ENCODE data around the gene RPRD1B.
"Not testable (repeated sequence)": the region's sequence is repeated elsewhere in the genome, so short reads cannot be mapped to it uniquely, and the experiment has no call there.

RPRD1B gene

GRCh38 chr20:38007526-38007925, 26.0 kb upstream of the RPRD1B start:
- Histone ChIP-seq H3K27me3 (ENCODE audit: control insufficient read depth, insufficient read depth, low read length) (no peaks in the 10 kb centered on the region), H3K9ac (ENCODE audit: low read length) (no peak overlapping the region), H3K4me1 (ENCODE audit: control insufficient read depth, insufficient read depth, low read length) (no peaks in the 10 kb centered on the region), H3K9me3 (ENCODE audit: control insufficient read depth, low read length) (no peaks in the 10 kb centered on the region), H3K36me3 (ENCODE audit: control insufficient read depth, insufficient read depth, low read length) (peaks cover under 1% of the 10 kb centered on the region), H3K4me3 (ENCODE audit: low read length) (no peak overlapping the region)

- H3K4me3 ChIP-seq (ENCODE audit: low read length), result no peak overlapping the region
- no peaks in the 10 kb centered on the region for H3K4me1 ChIP-seq (ENCODE audit: control insufficient read depth, insufficient read depth, low read length)
- no peak overlapping the region for H3K9ac ChIP-seq (ENCODE audit: low read length)
- H3K9me3 ChIP-seq (ENCODE audit: control insufficient read depth, low read length), result no peaks in the 10 kb centered on the region
- H3K36me3 ChIP-seq (ENCODE audit: control insufficient read depth, insufficient read depth, low read length), result no peaks in the 10 kb centered on the region
- no peaks in the 10 kb centered on the region for H3K27me3 ChIP-seq (ENCODE audit: control insufficient read depth, insufficient read depth, low read length)
Measured at GRCh38 chr20:38008233-38008944, 25.2 kb upstream of the RPRD1B start.

GRCh38 chr20:38009416-38009815, 24.1 kb upstream of the RPRD1B start:
- not testable (repeated sequence) for H3K4me3 ChIP-seq (ENCODE audit: low read length); H3K9ac ChIP-seq (ENCODE audit: low read length); H3K27me3 ChIP-seq (ENCODE audit: control insufficient read depth, insufficient read depth, low read length); H3K9me3 ChIP-seq (ENCODE audit: control insufficient read depth, low read length); H3K36me3 ChIP-seq (ENCODE audit: control insufficient read depth, insufficient read depth, low read length); H3K4me1 ChIP-seq (ENCODE audit: control insufficient read depth, insufficient read depth, low read length)

- Histone ChIP-seq H3K9me3 (ENCODE audit: control insufficient read depth, low read length) (no peaks in the 10 kb centered on the region), H3K9ac (ENCODE audit: low read length) (no peak overlapping the region), H3K36me3 (ENCODE audit: control insufficient read depth, insufficient read depth, low read length) (no peaks in the 10 kb centered on the region)
Measured at GRCh38 chr20:38011696-38012095, 21.9 kb upstream of the RPRD1B start.

GRCh38 chr20:38012332-38012731, 21.2 kb upstream of the RPRD1B start:
- H3K4me3 ChIP-seq (ENCODE audit: low read length), result no peak overlapping the region
- H3K27me3 ChIP-seq (ENCODE audit: control insufficient read depth, insufficient read depth, low read length), result no peaks in the 10 kb centered on the region
- H3K36me3 ChIP-seq (ENCODE audit: control insufficient read depth, insufficient read depth, low read length), result no peaks in the 10 kb centered on the region
- H3K4me1 ChIP-seq (ENCODE audit: control insufficient read depth, insufficient read depth, low read length), result no peaks in the 10 kb centered on the region
- H3K9me3 ChIP-seq (ENCODE audit: control insufficient read depth, low read length), result no peaks in the 10 kb centered on the region
- no peak overlapping the region for H3K9ac ChIP-seq (ENCODE audit: low read length)

More at GRCh38 chr20:38011696-38012095, 21.9 kb upstream of the RPRD1B start:
- Histone ChIP-seq H3K4me3 (ENCODE audit: low read length) (no peak overlapping the region), H3K4me1 (ENCODE audit: control insufficient read depth, insufficient read depth, low read length) (no peaks in the 10 kb centered on the region), H3K27me3 (ENCODE audit: control insufficient read depth, insufficient read depth, low read length) (no peaks in the 10 kb centered on the region)

GRCh38 chr20:38013887-38014286, 19.7 kb upstream of the RPRD1B start:
- Histone ChIP-seq H3K4me1 (ENCODE audit: control insufficient read depth, insufficient read depth, low read length) (no peaks in the 10 kb centered on the region), H3K27me3 (ENCODE audit: control insufficient read depth, insufficient read depth, low read length) (no peaks in the 10 kb centered on the region), H3K36me3 (ENCODE audit: control insufficient read depth, insufficient read depth, low read length) (no peaks in the 10 kb centered on the region), H3K9me3 (ENCODE audit: control insufficient read depth, low read length) (no peaks in the 10 kb centered on the region), H3K9ac (ENCODE audit: low read length) (no peak overlapping the region), H3K4me3 (ENCODE audit: low read length) (no peak overlapping the region)

- no peak overlapping the region for H3K4me3 ChIP-seq (ENCODE audit: low read length)
- no peaks in the 10 kb centered on the region for H3K9me3 ChIP-seq (ENCODE audit: control insufficient read depth, low read length)
- no peak overlapping the region for H3K9ac ChIP-seq (ENCODE audit: low read length)
- no peaks in the 10 kb centered on the region for H3K4me1 ChIP-seq (ENCODE audit: control insufficient read depth, insufficient read depth, low read length)
- no peaks in the 10 kb centered on the region for H3K36me3 ChIP-seq (ENCODE audit: control insufficient read depth, insufficient read depth, low read length)
- no peaks in the 10 kb centered on the region for H3K27me3 ChIP-seq (ENCODE audit: control insufficient read depth, insufficient read depth, low read length)
Measured at GRCh38 chr20:38017959-38018358, 15.6 kb upstream of the RPRD1B start.

- no peaks in the 10 kb centered on the region for H3K36me3 ChIP-seq (ENCODE audit: control insufficient read depth, insufficient read depth, low read length)
- no peaks in the 10 kb centered on the region for H3K4me1 ChIP-seq (ENCODE audit: control insufficient read depth, insufficient read depth, low read length)
- H3K9ac ChIP-seq (ENCODE audit: low read length), result no peak overlapping the region
- H3K9me3 ChIP-seq (ENCODE audit: control insufficient read depth, low read length), result no peaks in the 10 kb centered on the region
- H3K4me3 ChIP-seq (ENCODE audit: low read length), result no peak overlapping the region
- no peaks in the 10 kb centered on the region for H3K27me3 ChIP-seq (ENCODE audit: control insufficient read depth, insufficient read depth, low read length)
Measured at GRCh38 chr20:38018385-38018784, 15.2 kb upstream of the RPRD1B start.

GRCh38 chr20:38021087-38021772, 12.3 kb upstream of the RPRD1B start:
- H3K9ac ChIP-seq (ENCODE audit: low read length), result no peak overlapping the region
- no peaks in the 10 kb centered on the region for H3K4me1 ChIP-seq (ENCODE audit: control insufficient read depth, insufficient read depth, low read length)
- no peaks in the 10 kb centered on the region for H3K36me3 ChIP-seq (ENCODE audit: control insufficient read depth, insufficient read depth, low read length)
- no peaks in the 10 kb centered on the region for H3K9me3 ChIP-seq (ENCODE audit: control insufficient read depth, low read length)
- H3K27me3 ChIP-seq (ENCODE audit: control insufficient read depth, insufficient read depth, low read length), result no peaks in the 10 kb centered on the region
- H3K4me3 ChIP-seq (ENCODE audit: low read length), result no peak overlapping the region

- H3K9me3 ChIP-seq (ENCODE audit: control insufficient read depth, low read length), result no peaks in the 10 kb centered on the region
- H3K27me3 ChIP-seq (ENCODE audit: control insufficient read depth, insufficient read depth, low read length), result no peaks in the 10 kb centered on the region
- H3K36me3 ChIP-seq (ENCODE audit: control insufficient read depth, insufficient read depth, low read length), result no peaks in the 10 kb centered on the region
- no peaks in the 10 kb centered on the region for H3K4me1 ChIP-seq (ENCODE audit: control insufficient read depth, insufficient read depth, low read length)
- no peak overlapping the region for H3K4me3 ChIP-seq (ENCODE audit: low read length)
- no peak overlapping the region for H3K9ac ChIP-seq (ENCODE audit: low read length)
Measured at GRCh38 chr20:38023181-38024001, 10.2 kb upstream of the RPRD1B start.

- no peak overlapping the region for H3K9ac ChIP-seq (ENCODE audit: low read length)
- no peaks in the 10 kb centered on the region for H3K9me3 ChIP-seq (ENCODE audit: control insufficient read depth, low read length)
- no peak overlapping the region for H3K4me3 ChIP-seq (ENCODE audit: low read length)
- H3K4me1 ChIP-seq (ENCODE audit: control insufficient read depth, insufficient read depth, low read length), result no peaks in the 10 kb centered on the region
- H3K36me3 ChIP-seq (ENCODE audit: control insufficient read depth, insufficient read depth, low read length), result no peaks in the 10 kb centered on the region
- no peaks in the 10 kb centered on the region for H3K27me3 ChIP-seq (ENCODE audit: control insufficient read depth, insufficient read depth, low read length)
Measured at GRCh38 chr20:38024496-38024895, 9.1 kb upstream of the RPRD1B start.

- H3K36me3 ChIP-seq (ENCODE audit: control insufficient read depth, insufficient read depth, low read length), result peaks cover 6% of the 10 kb centered on the region
- H3K4me1 ChIP-seq (ENCODE audit: control insufficient read depth, insufficient read depth, low read length), result peaks cover 12% of the 10 kb centered on the region
- H3K9me3 ChIP-seq (ENCODE audit: control insufficient read depth, low read length), result no peaks in the 10 kb centered on the region
- no peaks in the 10 kb centered on the region for H3K27me3 ChIP-seq (ENCODE audit: control insufficient read depth, insufficient read depth, low read length)
- no peak overlapping the region for H3K9ac ChIP-seq (ENCODE audit: low read length)
- H3K4me3 ChIP-seq (ENCODE audit: low read length), result no peak overlapping the region
Measured at GRCh38 chr20:38029453-38029852, 4.1 kb upstream of the RPRD1B start.

All from mucosa of stomach (tissue), 1 donor.